ENCODE data around the gene RBMS1. TPM values are rescaled to one million over a fixed set of nuclear protein-coding genes. Genes with fewer than 3 reads are reported as not detected.
"Not testable (repeated sequence)": the region's sequence is repeated elsewhere in the genome, so short reads cannot be mapped to it uniquely, and the experiment has no call there.

Gene RBMS1
- total RNA-seq, 1 experiment from 2014 or later, result 61.9 TPM

- TF ChIP-seq CTCF (IDR thresholded peaks at IDR 0.05; ENCODE audit: unreplicated experiment), result no peak
- intact Hi-C loops (cut with micrococcal nuclease; ENCODE audit: unreplicated experiment), result no loop called here
- Mint-ChIP-seq H3K27me3 (ENCODE audit: unreplicated experiment) (no peaks in the 10 kb centered on the region), H3K27ac (ENCODE audit: unreplicated experiment) (no peak overlapping the region), H3K4me1 (ENCODE audit: low read depth, unreplicated experiment) (peaks cover 24% of the 10 kb centered on the region), H3K9me3 (ENCODE audit: low read depth, unreplicated experiment) (no peaks in the 10 kb centered on the region), H3K4me3 (ENCODE audit: low read depth, unreplicated experiment) (no peak overlapping the region), H3K36me3 (ENCODE audit: insufficient read depth, unreplicated experiment) (no peaks in the 10 kb centered on the region)
- no peak for DNase-seq
- CTCF ChIA-PET, result interaction anchor here (1.7 to 2.1 kb wide), 2 partner anchors 74 to 542 kb away, joined by 8 to 11 read pairs; no protein-coding TSS in a partner anchor
- BruUV-seq (replicated peaks), result no TSS peak
Observed at GRCh38 chr2:160427629-160428404, 65.8 kb downstream of the RBMS1 start.

- Mint-ChIP-seq H3K9me3 (ENCODE audit: low read depth, unreplicated experiment) (no peaks in the 10 kb centered on the region), H3K4me3 (ENCODE audit: low read depth, unreplicated experiment) (no peak overlapping the region), H3K27me3 (ENCODE audit: unreplicated experiment) (no peaks in the 10 kb centered on the region), H3K36me3 (ENCODE audit: insufficient read depth, unreplicated experiment) (no peaks in the 10 kb centered on the region), H3K27ac (ENCODE audit: unreplicated experiment) (no peak overlapping the region), H3K4me1 (ENCODE audit: low read depth, unreplicated experiment) (peaks cover 12% of the 10 kb centered on the region)
- CTCF ChIA-PET, result interaction anchor here (0.7 kb wide), 1 partner anchor 106 kb away, joined by 3 read pairs; no protein-coding TSS in a partner anchor
- DNase-seq, result no peak
- intact Hi-C loops (cut with micrococcal nuclease; ENCODE audit: unreplicated experiment), result no loop called here
- TF ChIP-seq CTCF (IDR thresholded peaks at IDR 0.05; ENCODE audit: unreplicated experiment), result no peak
- BruUV-seq (replicated peaks), result no TSS peak
Observed at GRCh38 chr2:160426604-160427003, 67.0 kb downstream of the RBMS1 start.

DNA sequence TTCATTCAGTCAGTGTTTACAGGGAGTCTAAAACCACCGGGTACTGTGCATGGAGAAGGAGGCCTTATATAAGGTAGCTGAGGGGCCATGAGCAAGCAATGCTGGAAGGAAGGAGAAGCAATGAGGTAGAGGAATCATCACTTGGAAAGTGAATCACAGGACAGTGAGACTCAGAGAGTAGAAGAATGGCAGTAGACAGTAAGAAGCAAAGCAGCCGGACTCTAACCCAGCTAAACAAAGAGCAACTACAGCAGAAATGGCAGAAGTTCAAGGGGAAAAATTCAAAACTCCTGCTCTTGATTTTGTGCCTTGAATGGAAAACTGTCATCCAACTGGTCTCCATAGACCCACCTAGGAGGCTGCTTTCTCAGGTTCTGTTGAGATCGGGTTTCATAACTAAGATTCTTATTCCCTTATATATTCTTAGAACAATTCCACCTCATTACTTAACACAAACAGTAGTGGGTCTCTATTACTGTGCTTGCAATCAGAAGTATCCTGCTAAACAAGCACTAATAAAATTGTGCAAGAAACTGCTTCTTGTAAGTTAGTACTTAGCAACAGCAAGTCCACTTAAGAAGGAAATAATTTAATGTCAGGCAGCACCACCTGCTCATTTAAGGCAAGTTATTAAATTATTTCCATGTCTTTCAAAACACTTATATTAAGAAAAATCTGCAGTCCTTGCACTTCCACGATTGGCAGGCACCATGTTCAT lies 68.0 kb downstream of the RBMS1 start:
- Mint-ChIP-seq H3K27me3 (ENCODE audit: unreplicated experiment) (no peaks in the 10 kb centered on the region), H3K9me3 (ENCODE audit: low read depth, unreplicated experiment) (no peaks in the 10 kb centered on the region), H3K36me3 (ENCODE audit: insufficient read depth, unreplicated experiment) (no peaks in the 10 kb centered on the region), H3K4me1 (ENCODE audit: low read depth, unreplicated experiment) (peaks cover 8% of the 10 kb centered on the region), H3K4me3 (ENCODE audit: low read depth, unreplicated experiment) (no peak overlapping the region), H3K27ac (ENCODE audit: unreplicated experiment) (no peak overlapping the region)
- intact Hi-C loops (cut with micrococcal nuclease; ENCODE audit: unreplicated experiment), result no loop called here
- no TSS peak for BruUV-seq (replicated peaks)
- CTCF ChIA-PET, result no interaction called here
- TF ChIP-seq CTCF (IDR thresholded peaks at IDR 0.05; ENCODE audit: unreplicated experiment), result no peak
- DNase-seq, result no peak

- Mint-ChIP-seq H3K9me3 (ENCODE audit: low read depth, unreplicated experiment) (no peaks in the 10 kb centered on the region), H3K27ac (ENCODE audit: unreplicated experiment) (no peak overlapping the region), H3K4me3 (ENCODE audit: low read depth, unreplicated experiment) (no peak overlapping the region), H3K27me3 (ENCODE audit: unreplicated experiment) (no peaks in the 10 kb centered on the region), H3K4me1 (ENCODE audit: low read depth, unreplicated experiment) (peaks cover 15% of the 10 kb centered on the region), H3K36me3 (ENCODE audit: insufficient read depth, unreplicated experiment) (no peaks in the 10 kb centered on the region)
- no TSS peak for BruUV-seq (replicated peaks)
- CTCF ChIA-PET, result no interaction called here
- intact Hi-C loops (cut with micrococcal nuclease; ENCODE audit: unreplicated experiment), result no loop called here
- no peak for TF ChIP-seq CTCF (IDR thresholded peaks at IDR 0.05; ENCODE audit: unreplicated experiment)
- DNase-seq, result no peak
Observed at GRCh38 chr2:160423126-160423525, 70.5 kb downstream of the RBMS1 start.

DNA sequence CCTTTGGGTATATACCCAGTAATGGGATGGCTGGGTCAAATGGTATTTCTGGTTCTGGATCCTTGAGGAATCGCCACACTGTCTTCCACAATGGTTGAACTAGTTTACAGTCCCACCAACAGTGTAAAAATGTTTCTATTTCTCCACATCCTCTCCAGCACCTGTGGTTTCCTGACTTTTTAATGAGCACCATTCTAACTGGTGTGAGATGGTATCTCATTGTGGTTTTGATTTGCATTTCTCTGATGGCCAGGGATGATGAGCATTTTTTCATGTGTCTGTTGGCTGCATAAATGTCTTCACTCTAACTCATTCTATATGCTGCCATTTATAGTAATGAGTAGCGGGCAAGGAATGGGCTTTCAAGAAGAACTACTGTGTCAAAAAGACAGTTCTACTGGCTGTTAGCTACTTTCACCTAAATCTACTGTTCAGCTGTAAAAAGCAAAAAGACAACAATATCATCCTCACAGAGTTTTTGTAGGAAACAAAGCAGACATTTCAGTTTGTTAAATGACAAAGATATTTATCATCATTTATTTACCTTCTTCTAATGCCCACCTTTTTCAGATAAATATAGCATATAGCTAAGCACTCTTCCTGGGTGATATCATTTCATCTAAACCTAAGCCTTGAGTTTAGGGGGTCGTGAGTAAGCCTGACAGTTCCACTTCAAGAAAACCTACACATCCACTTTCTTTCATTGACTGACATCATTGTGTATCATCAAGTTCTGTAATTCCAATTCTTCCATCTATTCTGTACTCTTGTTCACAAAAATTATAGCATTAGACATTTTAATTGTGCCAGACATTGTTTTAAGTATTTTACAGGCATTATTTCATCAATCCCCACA lies 71.7 kb downstream of the RBMS1 start:
- intact Hi-C loops (cut with micrococcal nuclease; ENCODE audit: unreplicated experiment); BruUV-seq (replicated peaks); H3K36me3 Mint-ChIP-seq (ENCODE audit: insufficient read depth, unreplicated experiment); DNase-seq; H3K9me3 Mint-ChIP-seq (ENCODE audit: low read depth, unreplicated experiment); H3K4me3 Mint-ChIP-seq (ENCODE audit: low read depth, unreplicated experiment); H3K27me3 Mint-ChIP-seq (ENCODE audit: unreplicated experiment); H3K27ac Mint-ChIP-seq (ENCODE audit: unreplicated experiment): not testable (repeated sequence)
- CTCF ChIA-PET, result interaction anchor here (0.6 kb wide), 3 partner anchors 76 to 1165 kb away, joined by 3 to 5 read pairs (median 3); no protein-coding TSS in a partner anchor
- H3K4me1 Mint-ChIP-seq (ENCODE audit: low read depth, unreplicated experiment), result peaks cover 24% of the 10 kb centered on the region

All from Calu3 (cell line).